T-helper 22 cell (primary cell): ENCODE data around the gene RCL1.

ENCODE experiments used
- DNase-seq: peaks from one replicate; pipeline ENCODE4 v3.0.0-alpha.2; 2020; ENCODE audit warnings: low read depth

The RCL1 gene

DNA sequence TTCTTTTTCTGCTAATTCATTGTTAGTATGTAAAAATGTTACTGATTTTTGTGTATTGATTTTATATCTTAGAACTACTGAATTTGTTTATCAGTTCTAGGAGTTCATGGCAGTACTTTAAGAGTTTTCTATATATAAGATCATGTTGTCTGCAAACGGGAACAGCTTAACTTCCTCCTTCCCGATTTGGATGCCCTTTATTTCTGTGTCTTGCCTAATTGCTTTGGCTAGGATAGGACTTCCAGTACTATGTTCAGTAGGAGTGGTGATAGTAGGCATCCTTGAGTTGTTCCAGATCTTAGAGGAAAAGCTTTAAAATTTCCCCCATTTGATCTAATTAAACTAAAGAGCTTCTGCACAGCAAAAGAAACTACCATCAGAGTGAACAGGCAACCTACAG lies 20.1 kb downstream of the RCL1 start:
- no peak for DNase-seq

DNA sequence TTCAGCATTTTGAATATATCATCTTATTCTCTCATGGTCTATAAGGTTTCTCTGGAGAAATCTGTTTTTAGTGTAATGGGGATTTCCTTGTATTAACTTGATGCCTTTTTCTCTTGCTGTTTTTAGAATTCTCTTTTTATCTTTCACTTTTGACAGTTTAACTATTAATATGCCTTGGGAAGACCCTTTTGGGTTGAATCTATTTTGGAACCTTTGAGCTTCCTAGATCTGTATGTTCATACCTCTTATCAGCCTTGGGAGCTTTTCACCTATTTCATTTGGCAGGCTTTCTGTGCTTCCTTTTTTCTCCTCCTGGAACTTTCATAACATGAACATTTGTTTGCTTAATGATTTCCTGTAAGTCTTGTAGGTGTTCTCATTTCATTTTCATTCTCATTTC lies 22.2 kb downstream of the RCL1 start:
- no peak for DNase-seq

DNA sequence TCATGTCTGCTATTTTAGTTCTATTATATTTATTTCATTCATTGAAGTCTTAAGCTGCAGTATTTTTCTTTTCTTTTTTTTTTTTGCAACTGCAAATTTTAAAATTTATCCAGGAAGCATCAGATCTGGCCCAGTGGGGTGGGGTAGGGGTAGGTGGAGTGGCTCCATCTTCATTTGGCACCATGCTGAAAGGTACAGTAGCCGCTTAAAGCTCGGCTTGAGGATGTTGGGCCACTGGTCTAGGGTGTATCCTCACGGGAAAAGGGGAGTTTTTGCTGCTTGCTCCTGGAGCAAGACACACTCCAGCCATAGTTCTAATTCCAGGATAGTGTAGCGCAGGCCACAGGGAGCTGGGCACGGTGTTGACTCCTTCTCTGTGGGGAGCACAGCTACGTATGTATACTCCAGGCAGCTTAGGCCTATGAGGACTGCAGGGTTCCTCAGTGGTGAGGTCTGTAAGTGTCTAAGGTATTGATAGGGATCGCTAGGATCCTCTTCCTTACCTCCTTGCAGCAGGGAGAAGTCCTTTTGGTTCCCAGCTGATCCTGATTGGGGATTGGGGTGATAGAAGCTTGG lies 22.7 kb downstream of the RCL1 start:
- DNase-seq = no peak

DNA sequence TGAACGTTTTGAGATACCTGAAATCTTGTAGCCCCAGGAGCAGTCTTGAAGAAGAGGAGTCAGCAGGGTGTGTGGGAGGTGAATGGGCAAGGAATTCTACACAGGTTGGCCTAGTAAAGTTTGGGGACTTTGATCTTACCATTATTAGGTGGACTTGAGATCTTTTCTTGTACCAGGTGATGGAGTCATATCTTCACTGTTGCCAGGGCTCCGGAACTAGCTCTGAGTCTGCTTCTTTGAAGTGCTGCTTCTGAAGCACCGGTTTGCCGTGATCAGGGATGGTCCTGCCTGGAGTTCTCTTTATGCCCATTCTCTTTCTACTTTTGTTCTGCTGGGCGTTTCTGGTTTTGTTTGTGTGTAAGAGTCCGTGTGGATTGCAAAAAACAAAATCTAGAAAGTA lies 27.4 kb downstream of the RCL1 start:
- no peak for DNase-seq

DNA sequence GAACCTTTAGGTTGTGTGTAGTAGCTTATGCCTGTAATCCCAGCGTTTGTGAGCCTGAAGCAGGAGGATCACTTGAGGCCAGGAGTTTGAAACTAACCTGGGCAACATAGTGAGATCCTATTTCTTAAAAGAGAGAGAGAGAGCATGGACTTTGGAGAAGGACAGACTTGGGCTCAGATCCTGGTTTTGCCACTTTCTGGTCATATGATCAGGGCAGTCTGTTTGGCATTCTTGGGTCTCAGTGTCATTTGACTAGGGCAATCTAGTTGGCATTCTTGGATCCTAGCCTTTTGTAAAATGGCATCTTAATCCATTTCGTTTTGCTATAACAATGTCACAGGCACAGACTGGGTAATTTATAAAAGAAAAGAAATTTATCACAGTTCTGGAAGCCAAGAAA lies 28.4 kb downstream of the RCL1 start:
- DNase-seq = no peak

DNA sequence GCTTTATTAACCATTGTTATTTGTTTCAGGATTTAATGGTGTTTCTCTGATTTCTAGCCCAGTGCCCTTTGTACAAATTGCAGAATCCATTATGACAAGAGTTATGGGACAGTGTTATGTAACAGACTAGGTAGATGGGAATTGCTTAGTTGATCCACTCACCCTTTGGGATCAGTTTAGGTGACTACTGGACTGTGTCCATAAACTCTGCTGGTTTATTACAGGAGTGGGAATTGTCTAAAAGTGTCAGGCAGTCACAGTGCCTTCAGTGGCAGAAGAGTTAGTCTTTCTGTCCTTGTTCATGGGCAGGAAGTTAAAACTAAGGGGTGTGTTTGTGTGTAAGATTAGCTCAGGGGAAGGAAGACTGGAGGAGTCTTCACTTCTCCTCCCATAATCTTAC lies 29.3 kb downstream of the RCL1 start:
- DNase-seq = no peak

DNA sequence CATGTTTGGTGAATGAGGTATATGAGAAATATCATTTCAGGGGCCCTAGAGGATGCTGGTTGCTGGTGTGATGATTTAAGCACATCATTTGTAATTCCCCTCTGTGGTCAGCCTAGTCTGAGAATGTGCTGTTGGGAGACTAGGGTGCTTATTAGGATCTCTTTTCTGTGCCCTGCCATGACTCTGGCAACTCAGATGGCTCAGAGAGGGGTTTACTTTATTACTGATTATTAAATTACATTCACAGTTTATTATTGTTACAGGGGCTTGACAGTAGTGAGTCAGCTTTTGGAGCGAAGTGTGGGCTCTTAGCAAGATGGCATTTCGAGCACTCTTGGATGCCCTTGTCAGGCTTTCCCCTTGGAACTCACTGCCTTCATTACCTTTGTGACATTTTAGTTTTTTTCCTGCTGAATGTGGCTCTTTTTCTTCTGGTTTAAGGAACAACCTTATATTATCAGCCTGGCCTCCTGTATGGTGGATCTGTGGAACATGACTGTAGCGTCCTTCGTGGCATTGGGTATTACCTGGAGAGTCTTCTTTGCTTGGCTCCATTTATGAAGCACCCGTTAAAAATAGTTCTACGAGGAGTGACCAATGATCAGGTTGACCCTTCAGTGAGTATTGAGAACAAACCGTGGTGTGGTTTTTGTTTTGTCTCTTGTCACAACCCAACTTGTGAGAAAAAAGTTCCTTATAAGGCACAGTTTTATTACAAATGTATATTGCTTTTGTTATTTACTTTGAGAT lies 33.8 kb downstream of the RCL1 start:
- no peak for DNase-seq

DNA sequence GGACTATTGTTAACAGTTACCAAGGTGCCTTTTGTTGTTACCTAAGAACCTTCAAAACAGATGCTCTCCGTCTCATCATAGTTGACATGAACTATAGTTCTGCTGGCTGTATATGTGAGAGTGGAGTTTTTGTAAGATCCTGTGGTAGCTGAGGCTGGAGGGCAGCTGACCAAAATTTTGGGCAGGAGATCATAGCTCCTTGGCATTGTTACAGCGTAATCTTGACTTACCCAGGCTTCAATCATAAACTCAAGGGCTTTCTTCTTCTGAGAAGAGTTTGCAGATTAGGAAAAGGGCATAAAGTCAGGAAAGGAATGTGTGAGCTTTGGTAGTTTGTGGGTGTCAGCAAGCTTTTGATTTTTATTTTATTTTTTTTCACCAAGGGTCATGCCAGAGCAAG lies 34.5 kb downstream of the RCL1 start:
- no peak for DNase-seq

DNA sequence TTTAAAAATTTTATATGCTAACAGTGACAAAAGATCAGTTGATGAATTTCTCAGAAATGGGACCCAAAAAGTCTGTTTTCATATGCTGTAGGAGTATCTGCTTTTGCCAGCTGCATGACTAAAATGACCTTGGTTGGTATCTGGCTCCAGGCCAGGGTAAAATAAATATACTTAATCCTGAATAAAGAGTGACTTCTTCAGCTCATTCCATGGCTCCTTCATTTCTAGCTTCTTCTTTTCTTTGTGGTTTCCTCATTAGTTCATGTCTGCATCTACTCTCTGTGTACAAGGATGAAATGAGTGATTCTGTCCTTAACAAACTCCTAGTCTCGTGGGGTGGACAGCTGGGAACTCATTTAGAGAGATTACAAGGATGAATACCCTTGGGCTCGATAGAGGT lies 36.0 kb downstream of the RCL1 start:
- no peak for DNase-seq

DNA sequence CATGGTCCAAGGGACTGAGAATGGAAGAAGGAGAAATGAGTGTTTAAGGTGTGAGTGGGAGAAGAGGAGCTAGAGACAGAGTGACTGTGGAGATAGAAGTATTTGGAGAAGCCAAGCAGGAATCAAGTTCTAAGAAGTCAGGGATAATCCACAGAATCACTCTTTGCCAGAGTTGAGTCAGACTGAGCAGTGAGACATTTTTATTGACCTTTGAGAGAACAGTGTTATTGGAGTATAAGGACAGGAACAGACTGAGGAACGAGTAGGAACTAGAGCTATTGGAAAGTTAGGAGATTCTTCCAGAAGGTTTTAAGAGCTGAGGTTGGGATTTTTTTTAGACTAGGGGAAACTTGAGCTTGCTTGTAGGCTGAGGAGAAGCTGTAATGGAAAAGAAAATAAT lies 37.2 kb downstream of the RCL1 start:
- DNase-seq = no peak

DNA sequence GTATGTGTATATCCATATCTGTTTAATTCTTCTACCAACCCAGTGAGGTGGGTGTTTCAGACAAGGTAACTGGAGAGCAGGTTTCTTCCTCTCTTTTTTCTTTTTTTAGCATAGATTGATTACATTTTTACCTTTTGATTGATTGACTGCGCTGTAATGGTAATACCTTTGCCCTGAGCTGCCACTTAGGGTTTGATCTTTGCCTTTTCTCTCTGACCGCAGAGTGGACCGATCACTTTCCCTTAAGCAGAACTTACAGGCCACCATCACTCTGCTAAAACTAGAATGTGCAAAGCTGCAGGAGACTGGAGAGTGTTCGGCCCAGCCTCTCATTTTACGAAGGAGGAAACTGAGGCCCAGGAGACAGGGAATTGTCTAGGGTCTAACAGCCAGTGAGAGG lies 38.0 kb downstream of the RCL1 start:
- DNase-seq = no peak

DNA sequence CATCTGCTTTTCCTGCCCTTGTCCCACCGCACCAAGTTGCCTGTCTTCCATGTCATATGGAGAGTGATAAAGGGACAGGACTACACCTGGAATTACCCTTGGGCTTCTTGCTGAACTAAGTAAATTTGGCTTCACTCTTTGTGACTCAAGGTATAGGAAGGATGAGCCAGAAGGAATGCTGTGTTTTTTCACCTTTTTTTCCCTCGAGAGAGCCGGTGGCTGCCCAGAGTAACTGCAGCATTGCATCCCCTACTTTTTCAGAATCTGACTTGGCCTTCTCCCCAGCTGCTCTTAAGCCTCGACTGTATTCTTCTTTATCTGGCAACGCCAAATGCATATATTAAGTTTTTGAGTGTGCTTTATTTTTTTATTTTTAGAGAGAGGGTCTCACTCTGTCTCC lies 38.4 kb downstream of the RCL1 start:
- DNase-seq = no peak

DNA sequence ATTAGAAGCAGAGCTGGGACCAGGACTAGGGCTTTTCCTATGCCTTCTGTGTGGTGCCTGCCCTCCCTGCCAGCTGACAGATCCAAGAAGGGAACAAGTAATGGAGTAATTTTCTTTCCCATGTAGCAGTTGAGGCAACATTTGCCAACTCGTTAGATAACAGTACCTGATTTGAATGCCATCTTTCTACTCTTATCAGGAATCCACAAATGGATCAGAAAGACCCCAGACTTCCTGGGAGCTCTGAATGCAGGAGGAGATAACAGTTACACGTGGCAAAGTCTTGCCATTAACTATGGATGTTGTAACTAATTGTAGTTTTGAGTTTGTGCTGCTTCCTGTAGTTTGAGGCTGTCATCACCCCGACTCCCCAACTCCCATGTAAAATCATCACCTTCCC lies 39.2 kb downstream of the RCL1 start:
- no peak for DNase-seq

DNA sequence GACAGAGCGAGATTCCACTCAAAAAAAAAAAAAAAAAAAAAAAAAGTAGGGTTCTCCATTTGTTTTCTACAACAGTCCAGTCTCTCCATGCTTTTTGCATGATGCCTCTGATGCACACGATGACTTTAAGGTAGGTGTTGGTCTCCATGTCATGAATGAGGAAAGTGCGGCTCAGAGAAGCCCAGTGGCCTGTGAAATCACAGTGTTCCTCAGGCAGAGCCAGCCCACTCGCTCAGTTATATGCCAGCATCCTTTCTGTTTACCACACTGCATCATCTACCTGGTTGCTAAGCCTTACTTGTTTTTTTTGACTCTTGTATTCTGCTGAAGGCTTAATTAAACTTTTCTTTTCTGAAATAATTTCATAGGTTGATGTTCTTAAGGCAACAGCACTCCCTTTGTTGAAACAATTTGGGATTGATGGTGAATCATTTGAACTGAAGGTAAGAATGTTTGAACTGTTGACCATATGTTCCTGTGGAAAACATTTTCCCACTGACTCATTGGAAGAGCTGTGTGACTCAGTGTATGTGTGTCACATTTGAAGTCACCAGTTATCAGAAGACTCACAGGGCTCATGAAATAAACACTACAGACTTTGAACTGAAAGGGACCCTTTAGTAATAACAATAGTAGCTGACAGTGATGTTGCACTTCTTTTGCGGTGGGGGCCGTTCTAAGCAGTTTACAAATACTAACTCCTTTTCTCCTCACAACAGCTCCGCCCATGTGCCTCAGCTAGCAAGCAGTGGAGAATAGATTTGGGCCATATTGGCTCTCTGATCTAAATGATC lies 40.2 kb downstream of the RCL1 start:
- DNase-seq = no peak

DNA sequence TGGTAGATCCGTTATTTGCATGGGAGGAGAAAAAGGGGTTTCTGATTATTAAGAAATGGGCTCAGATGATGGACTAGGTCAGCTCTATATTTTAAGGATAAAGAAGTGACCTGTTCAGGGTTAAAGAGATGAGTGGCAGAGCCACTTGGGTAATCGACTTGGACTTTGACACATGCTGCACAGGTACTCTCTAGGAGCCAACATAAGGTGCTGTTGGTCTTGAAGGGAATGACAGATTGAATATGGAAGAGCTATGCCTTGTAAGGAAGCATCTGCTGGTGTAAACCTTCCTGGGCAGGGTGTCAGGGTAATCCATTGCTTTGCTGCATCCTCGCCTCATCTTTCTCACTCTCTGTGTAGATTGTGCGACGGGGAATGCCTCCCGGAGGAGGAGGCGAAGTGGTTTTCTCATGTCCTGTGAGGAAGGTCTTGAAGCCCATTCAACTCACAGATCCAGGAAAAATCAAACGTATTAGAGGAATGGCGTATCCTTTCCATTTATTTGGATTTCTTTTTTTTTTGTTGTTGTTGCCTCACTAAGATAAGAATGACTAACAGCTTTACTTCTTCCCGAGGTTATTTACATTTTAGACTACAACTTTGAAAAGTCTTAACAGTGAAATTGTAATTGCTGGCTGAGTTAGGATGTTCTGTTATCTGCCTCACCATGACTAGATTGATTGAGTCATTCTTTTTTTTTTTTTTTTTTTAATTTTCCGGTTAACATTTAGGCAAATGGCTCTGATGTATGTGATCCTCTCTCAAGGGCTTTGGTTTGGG lies 41.2 kb downstream of the RCL1 start:
- DNase-seq = no peak

DNA sequence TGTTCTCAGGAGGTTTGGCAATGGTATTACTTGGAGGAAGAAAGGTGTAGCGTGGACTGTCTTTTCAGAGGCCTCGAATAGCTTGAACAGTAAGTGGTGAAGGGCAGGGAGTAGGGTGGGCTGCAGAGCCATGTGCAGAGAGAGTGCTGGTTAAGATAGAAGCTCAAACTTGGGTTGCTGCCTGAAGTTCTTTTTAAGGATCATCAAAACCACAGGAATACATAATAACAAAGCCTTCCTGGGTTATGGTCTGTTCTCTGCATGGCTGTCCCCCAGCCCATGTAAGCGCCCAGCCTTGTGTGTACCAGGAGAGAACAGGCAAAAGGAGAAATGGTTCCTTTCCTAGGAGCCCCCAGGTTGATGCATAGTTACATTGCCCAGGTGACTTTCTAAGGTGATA lies 43.9 kb downstream of the RCL1 start:
- DNase-seq = no peak

DNA sequence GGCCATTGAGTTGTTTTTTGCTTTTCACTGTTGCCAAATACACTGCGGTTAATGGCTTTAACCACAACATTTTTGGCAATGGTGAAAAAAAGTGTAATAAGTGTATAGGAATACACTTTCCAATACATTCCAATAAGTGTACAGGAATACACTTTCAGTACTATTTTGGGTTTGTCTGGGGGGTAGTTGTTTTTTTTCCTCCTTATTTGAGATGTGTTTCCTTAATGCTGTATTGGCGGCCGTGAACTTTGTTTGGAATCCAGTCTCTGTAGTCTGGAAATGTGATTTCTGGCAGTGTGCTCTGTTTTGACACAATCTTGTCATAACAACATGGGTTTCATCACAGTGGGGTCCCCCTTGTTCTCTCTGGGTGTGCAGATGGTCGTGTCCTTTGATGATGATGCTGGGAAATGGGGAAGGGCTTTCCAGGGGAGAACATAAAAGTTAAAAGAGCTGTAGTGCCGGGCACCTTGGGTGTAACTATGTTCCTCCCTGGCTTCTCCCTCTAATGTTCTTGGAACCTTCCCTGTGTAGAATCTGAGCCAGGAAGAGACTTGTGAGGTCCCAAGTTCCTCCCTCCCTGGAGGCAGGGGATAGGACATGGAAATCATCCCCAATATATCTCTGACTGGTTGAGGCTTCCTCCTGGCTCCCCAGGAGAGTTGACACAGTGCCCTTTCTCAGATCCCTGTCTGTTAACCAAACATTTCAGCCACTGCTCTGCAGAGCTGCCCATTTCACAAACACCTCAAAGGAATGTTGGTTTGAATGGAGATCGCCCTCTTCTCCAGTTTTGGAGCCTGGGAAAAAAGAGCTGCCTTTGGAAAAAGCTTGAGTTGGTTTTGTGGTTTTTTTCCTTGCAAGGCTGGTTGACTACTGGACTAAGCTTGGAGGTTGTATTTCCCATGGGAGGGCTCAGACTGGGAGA lies 44.8 kb downstream of the RCL1 start:
- DNase-seq = no peak

DNA sequence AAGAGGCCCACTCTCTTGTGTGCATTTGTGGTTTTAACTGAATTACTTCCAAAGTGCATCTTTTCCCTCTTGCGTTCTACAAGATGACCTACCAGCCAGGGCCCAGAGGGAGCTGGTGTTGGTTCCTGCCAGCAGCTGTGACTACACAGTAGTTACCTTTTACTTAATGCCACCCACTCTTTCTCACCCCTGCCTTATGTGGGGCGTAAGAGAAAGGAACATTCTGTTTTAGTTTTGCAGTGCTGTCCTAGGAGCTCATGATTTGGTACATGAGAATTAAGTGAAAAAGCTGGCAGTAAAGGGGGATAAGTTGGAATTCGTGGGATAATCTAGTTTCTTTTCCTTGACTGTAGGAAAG lies 45.4 kb downstream of the RCL1 start:
- no peak for DNase-seq

DNA sequence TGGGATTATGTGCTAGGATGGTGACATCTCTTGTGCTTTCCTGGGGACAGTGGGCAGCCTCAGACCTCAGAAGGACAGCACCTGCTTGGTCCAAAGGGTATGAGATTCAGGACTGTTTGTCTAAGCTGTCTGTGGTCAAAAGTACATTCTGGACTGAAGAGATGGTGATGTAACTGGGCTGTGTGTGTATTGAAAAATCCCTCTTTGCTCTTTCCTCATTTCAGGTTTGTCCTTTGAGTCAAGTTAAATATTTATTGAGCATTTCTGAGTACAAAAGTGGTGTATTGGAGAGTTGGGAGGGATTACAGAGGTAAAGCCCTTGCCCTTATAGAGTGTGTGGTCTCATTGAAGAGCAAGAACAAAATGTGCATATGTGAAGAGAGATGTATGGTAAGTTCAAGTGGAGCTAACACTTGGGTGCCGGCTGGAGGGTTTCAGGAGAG lies 46.7 kb downstream of the RCL1 start:
- no peak for DNase-seq

DNA sequence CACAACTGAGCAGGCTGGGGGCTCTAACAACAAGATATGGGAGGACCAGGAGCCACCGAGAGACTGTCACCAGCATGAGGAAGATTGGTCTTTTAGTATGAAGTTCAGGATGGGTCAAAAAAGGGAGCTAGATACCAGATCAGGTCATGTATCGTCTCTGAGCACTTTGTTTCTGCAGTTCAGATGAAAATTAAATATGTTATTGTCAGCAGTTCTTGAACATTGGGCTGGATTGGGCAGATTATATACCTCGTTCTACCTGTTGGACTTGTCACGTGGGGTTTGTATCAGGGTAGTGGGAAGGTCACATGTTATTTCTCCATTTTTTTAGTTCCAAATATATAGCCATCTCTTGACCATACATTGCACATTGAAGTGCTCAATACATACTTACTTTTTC lies 47.3 kb downstream of the RCL1 start:
- DNase-seq = no peak

DNA sequence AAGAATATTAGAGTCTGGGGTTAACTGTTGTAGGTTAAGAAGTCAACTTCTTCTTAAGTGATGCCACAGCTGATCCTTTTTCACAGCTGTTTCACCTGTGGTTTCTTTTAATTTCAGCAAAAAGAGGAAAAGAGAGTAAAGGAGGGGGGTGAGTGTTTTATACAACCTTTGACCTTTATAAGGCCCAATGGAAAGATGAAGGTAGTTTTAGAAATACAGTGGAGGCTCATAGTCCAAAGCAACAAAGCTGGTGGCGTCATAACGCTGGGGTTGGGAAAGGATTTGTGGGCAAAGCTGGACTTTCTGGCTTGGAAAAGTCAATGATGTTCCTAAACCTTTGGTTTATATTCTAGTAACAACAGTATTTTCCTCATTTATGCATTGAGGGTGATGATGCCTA lies 49.5 kb downstream of the RCL1 start:
- no peak for DNase-seq

DNA sequence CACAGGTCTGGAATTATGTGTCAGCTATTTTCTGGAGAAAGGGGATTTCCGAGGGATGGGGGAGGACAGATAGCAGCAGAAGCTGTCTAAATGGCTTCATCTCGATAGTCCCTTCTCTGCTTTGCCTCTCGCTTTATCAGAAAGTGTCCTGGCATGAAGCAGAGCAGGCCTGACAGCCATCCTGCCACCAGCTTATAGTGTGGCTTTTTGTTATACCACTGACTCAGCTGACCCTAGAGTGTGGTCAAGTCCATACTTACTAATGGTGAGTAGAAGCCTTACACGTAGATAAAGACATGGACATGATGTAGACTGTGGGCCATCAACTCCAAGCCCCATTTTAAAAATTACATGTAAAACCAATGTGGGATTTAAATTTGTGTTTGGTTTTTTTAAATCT lies 50.0 kb downstream of the RCL1 start:
- DNase-seq = no peak
